KMS-11 (cell line): ENCODE measurements around the gene TLX2.

Experiments used
- H2AFZ ChIP-seq: fragments of 200-600 bp; sonication (generic); 2 replicates; pipeline ENCODE4 v1.6.1; 2016; ENCODE audit warnings: antibody characterized with exemption, mixed run types, low read depth
- H3K27ac ChIP-seq: fragments of 200-600 bp; sonication (generic); 2 replicates; pipeline ENCODE4 v1.6.1; 2016; ENCODE audit warnings: mild to moderate bottlenecking, mixed run types
- H3K27me3 ChIP-seq: fragments of 200-600 bp; sonication (generic); 2 replicates; pipeline ENCODE4 v1.6.1; 2017; ENCODE audit warnings: mild to moderate bottlenecking, low read depth, mixed run types, moderate library complexity; ENCODE audit not compliant: insufficient read depth
- H3K36me3 ChIP-seq: fragments of 200-600 bp; sonication (generic); 2 replicates; pipeline ENCODE4 v1.6.1; 2017; ENCODE audit warnings: mild to moderate bottlenecking, mixed run types; ENCODE audit not compliant: insufficient read depth
- H3K4me1 ChIP-seq: fragments of 200-600 bp; sonication (generic); 2 replicates; pipeline ENCODE4 v1.6.1; 2016; ENCODE audit warnings: mild to moderate bottlenecking, low read depth, mixed run types; ENCODE audit not compliant: poor library complexity, severe bottlenecking
- H3K4me2 ChIP-seq: fragments of 200-600 bp; sonication (generic); 2 replicates; pipeline ENCODE4 v1.7.0; 2016; ENCODE audit warnings: mild to moderate bottlenecking, mixed run types
- H3K4me3 ChIP-seq: fragments of 200-600 bp; sonication (generic); IDR thresholded peaks from 2 replicates; pipeline ENCODE4 v1.6.1; 2017; ENCODE audit warnings: low read depth, low read length, mixed read lengths; ENCODE audit not compliant: insufficient read depth
- H3K79me2 ChIP-seq: fragments of 200-600 bp; sonication (generic); 2 replicates; pipeline ENCODE4 v1.6.1; 2016; ENCODE audit warnings: low read depth, mixed run types; ENCODE audit not compliant: insufficient read depth
- H3K9ac ChIP-seq: fragments of 200-600 bp; sonication (generic); 2 replicates; pipeline ENCODE4 v1.6.1; 2016; ENCODE audit warnings: mild to moderate bottlenecking, mixed run types
- H4K20me1 ChIP-seq: fragments of 200-600 bp; sonication (generic); 2 replicates; pipeline ENCODE4 v1.6.1; 2016; ENCODE audit warnings: mild to moderate bottlenecking, mixed run types; ENCODE audit not compliant: insufficient read depth
- TF ChIP-seq, protein P1 (sequence below): fragments of 200-600 bp; sonication (generic); conservative IDR thresholded peaks from 2 replicates; pipeline ENCODE4 v1.6.1; 2017; ENCODE audit warnings: low read depth, mild to moderate bottlenecking, antibody characterized with exemption, low read length, moderate library complexity, mixed read lengths

The TLX2 gene

DNA sequence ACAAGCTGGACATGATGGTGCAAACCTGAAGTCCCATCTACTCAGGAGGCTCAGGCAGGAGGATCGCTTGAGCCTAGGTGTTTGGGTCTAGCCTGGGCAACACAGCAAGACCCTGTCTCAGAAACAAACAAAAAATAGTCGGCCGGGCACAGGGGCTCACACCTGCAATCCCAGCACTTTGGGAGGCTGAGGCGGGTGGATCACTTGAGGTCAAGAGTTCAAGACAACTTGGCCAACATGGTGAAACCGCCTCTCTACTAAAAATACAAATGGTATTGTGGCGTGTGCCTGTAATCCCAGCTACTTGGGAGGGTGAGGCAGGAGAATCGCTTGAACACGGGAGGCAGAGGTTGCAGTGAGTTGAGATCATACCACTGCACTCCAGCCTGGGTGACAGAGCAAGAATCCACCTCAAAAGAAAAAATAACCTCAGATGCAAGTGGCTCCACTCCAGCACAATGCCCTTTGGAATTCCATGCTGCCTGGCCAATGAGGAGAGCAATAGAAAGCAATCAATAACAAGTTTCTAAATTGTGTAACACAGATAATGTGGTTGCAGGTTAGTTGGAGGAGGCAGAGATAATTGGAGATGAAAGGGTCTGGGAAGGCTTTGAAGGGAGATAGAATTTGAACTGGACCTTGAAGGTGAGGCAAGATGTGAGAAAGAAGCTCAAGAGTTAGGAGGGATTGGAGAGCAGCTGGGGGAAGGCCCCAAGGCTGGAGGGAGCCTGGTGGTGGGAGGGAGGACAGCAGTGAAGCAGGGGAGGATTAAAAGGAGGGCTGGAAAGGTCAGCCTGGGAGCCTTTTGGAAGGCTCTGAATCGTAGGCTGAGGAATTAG, 25.4 kb upstream of the TLX2 start:
- no peaks in the 10 kb centered on the region; the same call in 1 of the 2 replicates for H3K79me2 ChIP-seq
- H3K4me1 ChIP-seq = no peaks in the 10 kb centered on the region
- no peak overlapping the region for H3K9ac ChIP-seq
- no peaks in the 10 kb centered on the region for H4K20me1 ChIP-seq
- H3K4me2 ChIP-seq = no peak overlapping the region
- H3K4me3 ChIP-seq = no peak overlapping the region
- H3K36me3 ChIP-seq = no peaks in the 10 kb centered on the region
- H3K27me3 ChIP-seq = no peaks in the 10 kb centered on the region
- no peak overlapping the region for H3K27ac ChIP-seq
- TF ChIP-seq, protein P1, sequence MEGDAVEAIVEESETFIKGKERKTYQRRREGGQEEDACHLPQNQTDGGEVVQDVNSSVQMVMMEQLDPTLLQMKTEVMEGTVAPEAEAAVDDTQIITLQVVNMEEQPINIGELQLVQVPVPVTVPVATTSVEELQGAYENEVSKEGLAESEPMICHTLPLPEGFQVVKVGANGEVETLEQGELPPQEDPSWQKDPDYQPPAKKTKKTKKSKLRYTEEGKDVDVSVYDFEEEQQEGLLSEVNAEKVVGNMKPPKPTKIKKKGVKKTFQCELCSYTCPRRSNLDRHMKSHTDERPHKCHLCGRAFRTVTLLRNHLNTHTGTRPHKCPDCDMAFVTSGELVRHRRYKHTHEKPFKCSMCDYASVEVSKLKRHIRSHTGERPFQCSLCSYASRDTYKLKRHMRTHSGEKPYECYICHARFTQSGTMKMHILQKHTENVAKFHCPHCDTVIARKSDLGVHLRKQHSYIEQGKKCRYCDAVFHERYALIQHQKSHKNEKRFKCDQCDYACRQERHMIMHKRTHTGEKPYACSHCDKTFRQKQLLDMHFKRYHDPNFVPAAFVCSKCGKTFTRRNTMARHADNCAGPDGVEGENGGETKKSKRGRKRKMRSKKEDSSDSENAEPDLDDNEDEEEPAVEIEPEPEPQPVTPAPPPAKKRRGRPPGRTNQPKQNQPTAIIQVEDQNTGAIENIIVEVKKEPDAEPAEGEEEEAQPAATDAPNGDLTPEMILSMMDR = no peak
- no peak overlapping the region for H2AFZ ChIP-seq

DNA sequence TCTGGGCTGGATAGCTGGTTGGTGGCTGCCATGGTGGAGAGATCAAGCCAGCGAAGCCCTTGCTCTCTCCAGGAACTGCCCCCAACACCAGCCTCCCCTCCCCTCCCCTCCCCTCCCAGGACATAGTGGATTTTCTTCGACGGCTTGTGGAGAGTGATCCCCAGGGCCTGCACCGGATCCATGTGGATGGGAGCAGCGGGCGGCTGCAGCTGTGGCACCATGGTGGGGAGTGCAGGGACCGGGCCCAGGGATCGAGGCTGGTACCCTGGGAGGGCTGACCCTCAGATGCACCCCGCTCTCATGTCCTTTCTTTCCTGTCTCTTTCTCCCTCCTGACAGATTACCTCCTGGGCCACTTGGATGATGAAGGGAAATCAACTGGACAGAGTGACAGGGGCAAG, 24.3 kb upstream of the TLX2 start:
- H4K20me1 ChIP-seq = no peaks in the 10 kb centered on the region
- no peaks in the 10 kb centered on the region for H3K4me1 ChIP-seq
- H3K4me3 ChIP-seq = no peak overlapping the region
- no peak overlapping the region for H2AFZ ChIP-seq
- H3K79me2 ChIP-seq = no peaks in the 10 kb centered on the region; the same call in 1 of the 2 replicates
- H3K27ac ChIP-seq = no peak overlapping the region
- no peaks in the 10 kb centered on the region for H3K36me3 ChIP-seq
- TF ChIP-seq, protein P1 = no peak
- no peak overlapping the region for H3K4me2 ChIP-seq
- H3K9ac ChIP-seq = no peak overlapping the region
- no peaks in the 10 kb centered on the region for H3K27me3 ChIP-seq

DNA sequence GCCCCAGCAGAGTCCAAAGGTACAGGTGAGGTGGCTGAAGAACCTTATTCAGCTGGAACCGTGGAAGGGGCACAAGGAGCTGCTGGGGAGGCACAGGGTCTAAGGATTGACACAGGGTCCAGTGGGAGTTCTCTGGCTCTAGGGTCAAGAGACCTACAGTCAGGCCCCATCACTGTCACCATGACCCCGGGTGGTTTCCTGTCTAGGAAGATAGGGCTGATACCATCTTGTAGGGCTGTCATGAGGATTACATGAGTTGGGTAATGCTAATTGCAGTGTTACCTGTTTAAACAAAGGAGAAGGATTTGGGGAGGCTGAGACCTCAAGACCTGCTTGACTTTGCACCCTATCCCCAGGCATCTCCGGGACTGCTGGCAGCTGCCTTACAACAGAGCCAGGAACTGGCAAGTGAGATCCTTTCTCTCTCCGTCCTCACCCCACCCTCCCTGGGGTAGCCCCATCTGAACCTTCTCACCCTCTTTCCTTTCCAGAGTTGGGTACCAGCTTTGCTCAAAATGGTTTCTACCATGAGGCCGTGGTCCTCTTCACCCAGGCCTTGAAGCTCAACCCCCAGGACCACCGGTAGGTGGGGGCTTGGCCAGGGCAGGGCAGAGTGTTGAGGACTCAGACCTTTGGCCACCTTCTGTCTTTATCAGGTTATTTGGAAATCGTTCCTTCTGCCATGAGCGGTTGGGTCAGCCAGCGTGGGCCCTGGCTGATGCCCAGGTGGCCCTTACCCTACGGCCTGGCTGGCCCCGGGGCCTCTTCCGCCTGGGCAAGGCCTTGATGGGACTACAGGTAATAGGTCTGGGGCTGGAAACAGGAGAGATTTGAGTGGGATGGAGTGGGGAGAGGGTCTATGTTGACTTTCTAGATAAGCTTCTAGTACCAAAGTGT, 22.4 kb upstream of the TLX2 start:
- Histone ChIP-seq H2AFZ (no peak overlapping the region), H3K4me3 (no peak overlapping the region), H3K36me3 (no peaks in the 10 kb centered on the region), H3K27me3 (no peaks in the 10 kb centered on the region), H3K4me1 (no peaks in the 10 kb centered on the region), H4K20me1 (no peaks in the 10 kb centered on the region), H3K4me2 (no peak overlapping the region), H3K79me2 (no peaks in the 10 kb centered on the region), H3K27ac (no peak overlapping the region), H3K9ac (no peak overlapping the region)
- TF ChIP-seq, protein P1 = no peak

DNA sequence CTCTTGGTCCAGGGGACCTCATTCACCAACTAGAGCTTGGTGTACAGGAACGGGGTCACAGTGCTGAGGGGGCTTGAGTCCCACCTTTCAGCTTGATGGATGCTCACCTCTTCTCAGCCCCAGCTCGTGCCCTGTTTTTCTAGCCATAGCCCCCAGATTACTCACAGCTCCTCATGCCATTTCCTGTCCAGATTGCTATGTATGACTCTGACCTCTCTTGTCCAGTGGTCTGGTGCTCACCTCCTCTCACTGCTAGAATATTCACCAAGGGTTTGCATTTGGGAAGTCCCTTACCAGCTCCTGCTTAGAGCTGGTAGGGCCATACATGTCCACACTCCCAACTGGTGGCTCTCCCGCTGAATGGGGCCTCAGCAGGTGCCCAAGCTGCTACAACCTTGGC, 20.7 kb upstream of the TLX2 start:
- TF ChIP-seq, protein P1 = no peak
- H3K27ac ChIP-seq = no peak overlapping the region
- H3K4me2 ChIP-seq = no peak overlapping the region
- H3K4me3 ChIP-seq = no peak overlapping the region
- no peaks in the 10 kb centered on the region for H3K36me3 ChIP-seq
- H3K27me3 ChIP-seq = no peaks in the 10 kb centered on the region
- no peaks in the 10 kb centered on the region for H4K20me1 ChIP-seq
- no peaks in the 10 kb centered on the region for H3K4me1 ChIP-seq
- H3K79me2 ChIP-seq = no peaks in the 10 kb centered on the region
- no peak overlapping the region for H3K9ac ChIP-seq
- no peak overlapping the region for H2AFZ ChIP-seq
